Motor neuron (in vitro differentiated cells): ENCODE data around the gene ULK1. TPM values are rescaled to one million over a fixed set of nuclear protein-coding genes. Genes with fewer than 3 reads are reported as not detected.
A peak's percentile ranks its signal among the peaks of the same experiment; 100 is the strongest.
"Not testable (repeated sequence)": the region's sequence is repeated elsewhere in the genome, so short reads cannot be mapped to it uniquely, and the experiment has no call there.

Experiments used
- ATAC-seq, 8 experiments: fragments of 200-7000 bp; cut with Tn5 transposase; replicated peaks in 6 of 8; 2 replicates each; pipeline ENCODE4 v1.8.0; 2021; ENCODE audit warnings: mild to moderate bottlenecking in 8 of 8, moderate library complexity in 8 of 8
- H3K27ac ChIP-seq, 2 donors: fragments of 250-450 bp; sonication (Bioruptor Pico); 2 replicates each; pipeline ENCODE4 v1.9.0; 2021; ENCODE audit warnings: antibody characterized with exemption in 2 of 2, mild to moderate bottlenecking in 2 of 2, moderate library complexity in 1 of 2
- H3K4me1 ChIP-seq, 2 donors: fragments of 250-450 bp; sonication (Bioruptor Pico); replicated peaks in 1 of 2; 2 replicates each; pipeline ENCODE4 v1.6.1; 2021; ENCODE audit warnings: antibody characterized with exemption in 2 of 2, mild to moderate bottlenecking in 2 of 2, moderate library complexity in 1 of 2
- H3K4me3 ChIP-seq, 5 donors: fragments of 250-450 bp; sonication (Bioruptor Pico); 2 replicates each; pipeline ENCODE4 v1.9.0; 2021; ENCODE audit warnings: antibody characterized with exemption in 5 of 5, mild to moderate bottlenecking in 5 of 5, moderate library complexity in 4 of 5
- WGBS, 10 experiments: fragments of 450-650 bp; shearing (Covaris generic); methylation state at CpG; one replicate each; pipeline ENCODE4 v1.0.0; 2022; 5-methylcytosine and 5-hydroxymethylcytosine counted together
- in situ Hi-C, 9 experiments: fragments of 400-800 bp; cut with MboI; loops; one replicate each; pipeline ENCODE4 v1.15.0; 2021; ENCODE audit warnings: low sequenced_read_pairs in 9 of 9, low pct_unique_long_range_greater_than_20kb in 2 of 9; ENCODE audit not compliant: unreplicated experiment in 9 of 9
- total RNA-seq, 8 experiments: library from RNA; unstranded; fragments of 300-600 nt; gene quantifications; 2 replicates each; pipeline versions ENCODE4 v1.2.3 to v1.2.4, GENCODE V29; 2022

The ULK1 gene
- total RNA-seq, 8 experiments from 2014 or later, result 9.8 to 37.9 (median 20.1) TPM

- in situ Hi-C loops, result no loop called here
- Histone ChIP-seq H3K4me1 (no peaks in the 10 kb centered on the region), H3K4me3 (no peak overlapping the region), H3K27ac (no peak overlapping the region)
- 93 to 100% (median 97%) methylated on average over 1 to 7 of the region's 8 CpGs; no CpG with 5 or more reads in 3 of the 10 experiments for WGBS, 10 experiments
- no peak for ATAC-seq
Observed at GRCh38 chr12:131943389-131943788, 49.0 kb downstream of the ULK1 start.

DNA sequence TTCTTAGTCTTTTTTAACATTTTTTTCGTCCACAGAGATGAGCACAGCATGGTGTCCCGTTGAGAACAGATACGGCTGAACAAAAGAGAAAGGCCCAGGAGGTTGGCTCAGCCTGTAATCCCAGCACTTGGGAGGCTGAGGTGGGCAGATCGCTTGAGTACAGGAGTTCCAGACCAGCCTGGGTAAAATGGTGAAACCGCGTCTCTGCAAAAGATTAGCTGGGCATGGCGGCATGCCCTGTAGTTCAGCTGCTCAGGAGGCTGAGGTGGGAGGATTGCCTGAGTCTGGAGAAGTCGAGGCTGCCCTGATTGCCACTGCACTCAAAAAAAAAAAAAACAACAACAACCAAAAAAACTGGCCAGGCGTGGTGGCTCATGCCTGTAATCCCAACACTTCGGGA, 49.5 kb downstream of the ULK1 start:
- in situ Hi-C loops, result no loop called here
- H3K4me1 ChIP-seq, result no peaks in the 10 kb centered on the region
- WGBS, 10 experiments, result 76 to 100% (median 94%) methylated on average over 3 to 10 of the region's 10 CpGs; no CpG with 5 or more reads in 1 of the 10 experiments
- no peak overlapping the region for H3K4me3 ChIP-seq
- no peak overlapping the region for H3K27ac ChIP-seq
- ATAC-seq, result no peak

DNA sequence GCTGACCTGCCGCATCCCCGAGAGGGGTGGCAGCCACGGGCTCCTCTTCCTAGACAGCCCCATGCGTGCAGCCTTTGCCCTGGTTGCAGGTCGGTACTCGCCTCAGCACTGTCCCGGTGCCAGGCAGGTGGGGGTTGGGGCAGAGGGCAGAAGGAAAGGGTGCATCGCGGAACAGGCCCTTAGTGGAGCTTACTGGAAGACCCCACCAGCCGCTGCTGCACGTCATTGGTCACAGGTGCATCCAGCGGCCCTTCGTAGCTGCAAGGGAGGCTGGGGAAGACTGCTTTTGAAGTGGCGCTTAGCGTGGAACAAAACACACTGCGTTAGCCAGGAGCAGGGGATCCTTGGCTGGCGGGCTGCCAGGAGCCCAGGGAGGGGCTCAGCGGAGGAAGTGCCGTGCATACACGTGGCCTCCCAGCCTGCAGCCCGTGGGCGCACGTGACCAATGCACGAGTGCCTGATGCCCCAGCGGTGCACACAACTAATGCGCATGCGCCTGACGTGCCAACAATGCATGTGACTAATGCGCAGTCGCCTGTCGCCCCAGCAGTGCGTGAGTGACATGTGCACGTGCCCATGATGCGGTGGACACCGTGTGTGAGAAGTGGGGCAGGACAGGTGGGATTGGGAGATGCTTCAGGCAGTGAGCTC, 50.3 kb downstream of the ULK1 start:
- in situ Hi-C loops, result no loop called here
- H3K27ac ChIP-seq, result no peak overlapping the region
- WGBS, 10 experiments, result 0 to 97% (median 88%) methylated on average over 1 to 17 of the region's 35 CpGs; no CpG with 5 or more reads in 6 of the 10 experiments
- H3K4me1 ChIP-seq, result no peaks in the 10 kb centered on the region
- no peak for ATAC-seq
- H3K4me3 ChIP-seq, result no peak overlapping the region

DNA sequence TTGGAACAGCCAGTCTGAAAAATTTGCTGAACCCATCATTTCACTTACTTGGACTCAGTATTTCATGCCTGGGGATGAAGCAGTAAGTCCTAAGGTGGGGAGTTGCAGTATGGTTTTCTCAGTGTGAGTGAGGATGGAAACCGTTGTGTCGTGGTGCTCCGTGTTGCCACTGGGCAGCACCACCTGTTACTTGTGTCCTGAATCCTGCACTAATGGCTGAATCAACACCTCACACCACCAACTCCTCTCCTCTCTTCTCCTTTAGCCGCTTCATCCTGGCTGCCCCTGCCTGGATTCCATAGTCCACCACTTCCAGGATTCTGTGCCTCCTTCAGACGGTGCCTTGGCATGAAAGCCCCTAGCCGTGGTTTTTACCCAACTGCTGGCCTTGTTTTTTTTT, 52.3 kb downstream of the ULK1 start:
- H3K4me1 ChIP-seq, result peaks cover 0 to 6% of the 10 kb centered on the region in 2 donors
- no peak overlapping the region for H3K27ac ChIP-seq
- H3K4me3 ChIP-seq, result no peak overlapping the region
- in situ Hi-C loops, result no loop called here
- no peak for ATAC-seq
- 35 to 94% (median 65%) methylated on average over 1 to 5 of the region's 6 CpGs; no CpG with 5 or more reads in 2 of the 10 experiments for WGBS, 10 experiments

DNA sequence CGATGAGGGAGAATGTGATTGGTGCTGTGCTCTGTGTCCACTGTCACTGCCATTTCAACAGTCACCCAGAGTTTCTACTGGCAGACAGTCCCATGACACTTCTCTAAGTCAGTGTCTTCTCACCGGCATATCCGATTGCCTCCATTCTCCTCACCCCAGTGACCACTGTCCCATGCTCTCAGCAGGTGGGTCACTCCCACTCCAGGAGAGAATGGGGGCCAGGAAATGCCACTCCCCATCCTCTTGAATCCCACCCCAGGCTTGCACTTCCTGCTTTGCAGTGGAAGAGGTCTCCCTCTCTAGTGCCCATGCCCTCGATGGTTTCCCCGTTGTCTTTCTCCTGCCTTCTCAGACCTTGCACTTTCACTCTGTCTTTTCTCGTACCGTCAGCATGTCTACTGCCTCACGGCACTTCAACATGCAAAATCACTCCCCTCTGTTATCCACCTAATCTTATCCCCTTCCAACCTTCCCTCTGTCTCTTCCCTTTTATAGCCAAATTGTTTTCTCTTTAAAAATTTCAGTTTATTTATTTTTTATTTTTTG, 53.1 kb downstream of the ULK1 start:
- Histone ChIP-seq H3K27ac (no peak overlapping the region), H3K4me3 (no peak overlapping the region), H3K4me1 (peaks cover 0 to 6% of the 10 kb centered on the region in 2 donors)
- WGBS, 10 experiments, result 10 to 100% (median 56%) methylated on average over 2 to 6 of the region's 8 CpGs; no CpG with 5 or more reads in 1 of the 10 experiments
- no peak for ATAC-seq
- in situ Hi-C loops, result no loop called here

DNA sequence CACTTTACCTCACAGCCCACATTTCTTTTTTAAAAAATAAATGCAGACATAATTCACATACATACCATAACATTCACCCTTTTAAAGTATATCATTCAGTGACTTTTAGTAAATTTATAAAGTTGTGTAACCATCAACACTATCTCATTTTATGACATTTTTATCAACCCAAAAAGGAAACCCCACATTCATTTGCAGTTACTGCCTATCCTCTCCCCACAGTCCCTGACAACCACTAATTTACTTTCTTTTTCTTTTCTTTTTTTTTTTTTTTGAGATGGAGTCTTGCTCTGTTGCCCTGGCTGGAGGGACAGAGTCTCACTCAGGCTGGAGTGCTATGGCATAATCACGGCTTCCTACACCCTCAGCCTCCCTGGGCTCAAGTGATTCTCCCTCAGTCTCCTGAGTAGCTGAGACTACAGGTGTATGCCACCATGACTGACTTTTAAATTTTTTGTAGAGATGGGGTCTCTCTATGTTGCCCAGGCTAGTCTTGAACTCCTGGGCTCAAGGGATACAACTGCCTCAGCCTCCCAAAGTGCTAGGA, 53.8 kb downstream of the ULK1 start:
- Histone ChIP-seq H3K4me1 (peaks cover 0 to 6% of the 10 kb centered on the region in 2 donors), H3K27ac (no peak overlapping the region), H3K4me3 (no peak overlapping the region)
- ATAC-seq, result no peak
- WGBS, 10 experiments, result 40 to 100% (median 78%) methylated on average over 1 of the region's 1 CpG; no CpG with 5 or more reads in 6 of the 10 experiments
- in situ Hi-C loops, result no loop called here

GRCh38 chr12:131948713-131949430, 54.5 kb downstream of the ULK1 start:
- WGBS, 10 experiments, result 15 to 97% (median 52%) methylated on average over 4 to 20 of the region's 23 CpGs; no CpG with 5 or more reads in 2 of the 10 experiments
- H3K27ac ChIP-seq, in situ Hi-C loops, ATAC-seq, H3K4me1 ChIP-seq: not testable (repeated sequence)
- H3K4me3 ChIP-seq, result peak overlapping the region; percentile 68 to 91 (median 78)

GRCh38 chr12:131949431-131950181, 55.2 kb downstream of the ULK1 start, which contains the start of gene EP400:
EP400 (plus strand) TSS chr12:131949942; CDS start chr12:131960620, 10,678 bp downstream.
- peak within 1 kb of the TSS; percentile 68 to 91 (median 78) for H3K4me3 ChIP-seq
- WGBS, 10 experiments, result 0% methylated on average over 1 of the region's 97 CpGs; no CpG with 5 or more reads in 9 of the 10 experiments
- in situ Hi-C loops, result no loop called here
- peaks cover 0 to 6% of the 10 kb centered on the region in 2 donors for H3K4me1 ChIP-seq
- peak within 1 kb of the TSS; percentile 70 to 85 for H3K27ac ChIP-seq
- peak; percentile 92 to 96 (median 95) for ATAC-seq

GRCh38 chr12:131950182-131950913, 55.9 kb downstream of the ULK1 start:
- Histone ChIP-seq H3K4me3 (peak overlapping the region; percentile 68 to 91 (median 78)), H3K4me1 (peaks cover 0 to 6% of the 10 kb centered on the region in 2 donors), H3K27ac (peak overlapping the region; percentile 70 to 85)
- peak in 7 of 8 experiments; percentile 1 to 43 (median 23) for ATAC-seq
- in situ Hi-C loops, result no loop called here
- 0 to 22% (median 0%) methylated on average over 1 to 16 of the region's 79 CpGs; no CpG with 5 or more reads in 3 of the 10 experiments for WGBS, 10 experiments

- H3K27ac ChIP-seq, H3K4me3 ChIP-seq, ATAC-seq, H3K4me1 ChIP-seq, in situ Hi-C loops: not testable (repeated sequence)
- WGBS, 10 experiments, result 78 to 100% (median 95%) methylated on average over 3 to 9 of the region's 9 CpGs; no CpG with 5 or more reads in 2 of the 10 experiments
Observed at GRCh38 chr12:131953810-131954209, 59.4 kb downstream of the ULK1 start.

DNA sequence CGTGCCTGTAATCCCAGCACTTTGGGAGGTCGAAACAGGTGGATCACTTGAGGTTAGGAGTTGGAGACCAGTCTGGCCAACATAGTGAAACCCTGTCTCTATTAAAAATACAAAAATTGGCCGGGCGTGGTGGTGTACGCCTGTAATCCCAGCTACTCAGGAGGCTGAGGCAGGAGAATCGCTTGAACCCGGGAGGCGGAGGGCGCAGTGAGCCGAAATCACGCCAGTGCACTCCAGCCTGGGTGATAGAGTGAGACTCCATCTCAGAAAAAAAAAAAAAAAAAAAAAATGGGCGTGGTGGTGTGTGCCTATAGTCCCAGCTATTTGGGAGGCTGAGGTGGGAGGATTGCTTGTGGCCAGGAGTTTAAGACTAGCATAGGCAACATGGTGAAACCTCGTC, 60.0 kb downstream of the ULK1 start:
- WGBS, 10 experiments, result 77 to 100% (median 97%) methylated on average over 1 to 13 of the region's 13 CpGs; no CpG with 5 or more reads in 2 of the 10 experiments
- H3K27ac ChIP-seq, H3K4me1 ChIP-seq, in situ Hi-C loops, H3K4me3 ChIP-seq, ATAC-seq: not testable (repeated sequence)

DNA sequence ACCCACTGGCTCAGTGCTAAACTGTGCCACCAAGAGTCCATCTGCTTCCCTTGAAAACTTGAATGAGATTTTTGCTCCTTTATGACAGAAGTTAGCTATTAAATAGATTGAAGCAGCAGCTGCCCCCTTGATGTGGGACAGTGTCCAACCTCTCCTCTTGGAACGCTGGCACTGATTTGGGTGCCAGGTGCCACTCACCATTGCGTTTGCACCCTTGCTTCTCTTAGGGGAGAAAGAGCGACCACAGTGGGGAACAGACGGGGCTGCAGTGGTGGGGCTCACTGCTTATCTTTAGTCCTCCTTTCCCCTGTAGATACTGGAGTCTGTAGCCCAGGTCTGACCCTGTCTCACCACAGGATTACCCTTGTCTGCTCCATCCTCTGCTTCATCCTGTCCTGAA, 64.7 kb downstream of the ULK1 start:
- ATAC-seq, result peak in 1 of 8 experiments; percentile 7

More for the DNA sequence above, 64.7 kb downstream of the ULK1 start:
- no peak overlapping the region for H3K4me3 ChIP-seq
- H3K4me1 ChIP-seq, result peaks cover 0 to 7% of the 10 kb centered on the region in 2 donors
- 40 to 83% methylated on average over 1 of the region's 4 CpGs; no CpG with 5 or more reads in 8 of the 10 experiments for WGBS, 10 experiments
- H3K27ac ChIP-seq, result no peak overlapping the region
- in situ Hi-C loops, result no loop called here
